ENCODE data around the gene KRTAP5-10.
"Not testable (repeated sequence)": the region's sequence is repeated elsewhere in the genome, so short reads cannot be mapped to it uniquely, and the experiment has no call there.

The KRTAP5-10 gene

DNA sequence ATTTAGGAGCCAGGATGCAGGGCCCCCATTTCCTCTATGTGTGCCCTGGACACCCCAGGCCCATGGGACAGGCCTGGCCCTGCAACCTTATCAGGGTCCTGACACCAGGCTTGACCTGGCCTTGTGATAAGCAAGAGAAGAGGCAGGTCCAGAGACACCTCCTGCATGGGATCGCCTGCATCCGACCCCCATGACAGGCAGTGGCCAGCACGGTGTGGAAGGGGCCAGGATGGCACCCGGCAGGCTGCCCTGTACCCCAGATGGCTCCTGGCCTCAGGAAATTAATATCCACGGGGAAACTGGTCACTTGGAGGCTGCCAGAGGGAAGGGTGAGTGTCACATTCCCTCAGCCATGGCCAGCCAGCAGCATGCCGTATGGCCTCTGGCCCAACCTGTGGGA, 10.4 kb upstream of the KRTAP5-10 start:
- H3K27me3 Mint-ChIP-seq (ENCODE audit: low read depth) = peaks cover 13% of the 10 kb centered on the region
- H3K4me1 Mint-ChIP-seq (ENCODE audit: low read depth) = no peaks in the 10 kb centered on the region
- no peak overlapping the region for H3K27ac Mint-ChIP-seq
- no peaks in the 10 kb centered on the region for H3K36me3 Mint-ChIP-seq (ENCODE audit: low read depth)
- no peaks in the 10 kb centered on the region for H3K9me3 Mint-ChIP-seq
- no peak for DNase-seq (ENCODE audit: low spot score)
- H3K4me3 Mint-ChIP-seq = no peak overlapping the region

DNA sequence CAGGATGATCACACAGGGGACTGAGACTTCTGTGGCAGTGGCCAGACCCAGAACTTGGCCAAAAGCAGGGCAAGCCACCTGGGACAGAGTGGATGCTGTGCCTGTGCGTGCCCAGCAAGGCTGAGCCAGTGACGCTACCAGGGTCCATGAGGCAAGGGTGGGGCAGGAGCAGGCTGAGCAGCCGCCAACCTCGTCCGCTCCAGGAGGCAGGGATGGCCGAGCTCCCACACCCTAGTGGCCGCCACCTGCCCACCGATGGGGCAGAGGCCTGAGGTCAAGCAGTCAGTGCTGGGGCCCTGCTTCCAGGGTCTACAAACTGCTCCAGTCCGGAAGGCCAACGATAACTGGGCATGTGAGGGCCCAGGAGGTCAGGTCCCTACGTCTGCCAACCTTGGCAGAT, 9.9 kb upstream of the KRTAP5-10 start:
- no peak overlapping the region for H3K4me3 Mint-ChIP-seq
- no peaks in the 10 kb centered on the region for H3K36me3 Mint-ChIP-seq (ENCODE audit: low read depth)
- no peaks in the 10 kb centered on the region for H3K4me1 Mint-ChIP-seq (ENCODE audit: low read depth)
- no peak overlapping the region for H3K27ac Mint-ChIP-seq
- DNase-seq (ENCODE audit: low spot score) = no peak
- H3K9me3 Mint-ChIP-seq = no peaks in the 10 kb centered on the region
- peaks cover 13% of the 10 kb centered on the region for H3K27me3 Mint-ChIP-seq (ENCODE audit: low read depth)

GRCh38 chr11:71556018-71556417, 9.3 kb upstream of the KRTAP5-10 start:
- H3K36me3 Mint-ChIP-seq (ENCODE audit: low read depth) = no peaks in the 10 kb centered on the region

GRCh38 chr11:71557257-71557656, 8.1 kb upstream of the KRTAP5-10 start:
- no peak for DNase-seq (ENCODE audit: low spot score)
- Mint-ChIP-seq H3K4me1 (ENCODE audit: low read depth) (no peaks in the 10 kb centered on the region), H3K36me3 (ENCODE audit: low read depth) (no peaks in the 10 kb centered on the region), H3K27me3 (ENCODE audit: low read depth) (peaks cover 12% of the 10 kb centered on the region), H3K27ac (no peak overlapping the region), H3K4me3 (no peak overlapping the region), H3K9me3 (no peaks in the 10 kb centered on the region)

More at GRCh38 chr11:71556018-71556417, 9.3 kb upstream of the KRTAP5-10 start:
- Mint-ChIP-seq H3K4me3 (no peak overlapping the region), H3K27ac (no peak overlapping the region), H3K4me1 (ENCODE audit: low read depth) (no peaks in the 10 kb centered on the region), H3K27me3 (ENCODE audit: low read depth) (peaks cover 12% of the 10 kb centered on the region), H3K9me3 (no peaks in the 10 kb centered on the region)
- DNase-seq (ENCODE audit: low spot score) = no peak

- Mint-ChIP-seq H3K4me3 (no peak overlapping the region), H3K9me3 (no peaks in the 10 kb centered on the region), H3K27me3 (ENCODE audit: low read depth) (peaks cover 21% of the 10 kb centered on the region), H3K36me3 (ENCODE audit: low read depth) (no peaks in the 10 kb centered on the region), H3K27ac (no peak overlapping the region), H3K4me1 (ENCODE audit: low read depth) (no peaks in the 10 kb centered on the region)
- DNase-seq (ENCODE audit: low spot score) = no peak
Observed at GRCh38 chr11:71558996-71559395, 6.4 kb upstream of the KRTAP5-10 start.

DNA sequence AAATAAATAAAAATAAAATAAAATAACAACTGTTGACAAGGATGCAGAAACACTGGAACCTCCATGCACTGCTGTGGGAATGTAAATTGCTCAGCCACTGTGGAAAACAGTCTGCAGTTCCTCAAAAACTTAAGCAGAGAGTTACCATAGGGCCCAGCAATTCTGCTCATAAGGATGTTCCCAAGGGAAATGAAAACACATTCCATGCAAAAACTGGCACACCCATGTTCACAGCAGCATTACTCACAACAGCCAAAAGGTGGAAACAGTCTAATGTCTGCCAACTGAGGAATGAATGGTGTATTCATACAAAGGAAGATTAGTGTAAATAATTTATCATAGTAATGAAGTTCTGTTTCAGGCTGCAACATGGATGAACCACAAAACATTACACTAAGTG, 3.2 kb upstream of the KRTAP5-10 start:
- Mint-ChIP-seq H3K27me3 (ENCODE audit: low read depth) (peaks cover 19% of the 10 kb centered on the region), H3K4me1 (ENCODE audit: low read depth) (no peaks in the 10 kb centered on the region), H3K27ac (no peak overlapping the region), H3K4me3 (no peak overlapping the region), H3K9me3 (no peaks in the 10 kb centered on the region), H3K36me3 (ENCODE audit: low read depth) (no peaks in the 10 kb centered on the region)
- DNase-seq (ENCODE audit: low spot score) = no peak

GRCh38 chr11:71563406-71563805, 2.0 kb upstream of the KRTAP5-10 start:
- Mint-ChIP-seq H3K27me3 (ENCODE audit: low read depth) (peaks cover 14% of the 10 kb centered on the region), H3K9me3 (no peaks in the 10 kb centered on the region), H3K36me3 (ENCODE audit: low read depth) (no peaks in the 10 kb centered on the region), H3K4me3 (no peak overlapping the region), H3K27ac (no peak overlapping the region), H3K4me1 (ENCODE audit: low read depth) (no peaks in the 10 kb centered on the region)
- DNase-seq (ENCODE audit: low spot score) = no peak

- Mint-ChIP-seq H3K27ac (no peak overlapping the region), H3K36me3 (ENCODE audit: low read depth) (no peaks in the 10 kb centered on the region), H3K4me3 (no peak overlapping the region), H3K9me3 (no peaks in the 10 kb centered on the region), H3K27me3 (ENCODE audit: low read depth) (peaks cover 14% of the 10 kb centered on the region), H3K4me1 (ENCODE audit: low read depth) (no peaks in the 10 kb centered on the region)
- no peak for DNase-seq (ENCODE audit: low spot score)
Observed at GRCh38 chr11:71564430-71564829, 933 bp upstream of the KRTAP5-10 start.

- Mint-ChIP-seq H3K4me3 (no peak overlapping the region), H3K36me3 (ENCODE audit: low read depth) (no peaks in the 10 kb centered on the region), H3K27me3 (ENCODE audit: low read depth) (peaks cover 14% of the 10 kb centered on the region), H3K4me1 (ENCODE audit: low read depth) (no peaks in the 10 kb centered on the region), H3K27ac (no peak overlapping the region), H3K9me3 (no peaks in the 10 kb centered on the region)
- DNase-seq (ENCODE audit: low spot score) = no peak
Observed at GRCh38 chr11:71566081-71566620, 788 bp downstream of the KRTAP5-10 start.

DNA sequence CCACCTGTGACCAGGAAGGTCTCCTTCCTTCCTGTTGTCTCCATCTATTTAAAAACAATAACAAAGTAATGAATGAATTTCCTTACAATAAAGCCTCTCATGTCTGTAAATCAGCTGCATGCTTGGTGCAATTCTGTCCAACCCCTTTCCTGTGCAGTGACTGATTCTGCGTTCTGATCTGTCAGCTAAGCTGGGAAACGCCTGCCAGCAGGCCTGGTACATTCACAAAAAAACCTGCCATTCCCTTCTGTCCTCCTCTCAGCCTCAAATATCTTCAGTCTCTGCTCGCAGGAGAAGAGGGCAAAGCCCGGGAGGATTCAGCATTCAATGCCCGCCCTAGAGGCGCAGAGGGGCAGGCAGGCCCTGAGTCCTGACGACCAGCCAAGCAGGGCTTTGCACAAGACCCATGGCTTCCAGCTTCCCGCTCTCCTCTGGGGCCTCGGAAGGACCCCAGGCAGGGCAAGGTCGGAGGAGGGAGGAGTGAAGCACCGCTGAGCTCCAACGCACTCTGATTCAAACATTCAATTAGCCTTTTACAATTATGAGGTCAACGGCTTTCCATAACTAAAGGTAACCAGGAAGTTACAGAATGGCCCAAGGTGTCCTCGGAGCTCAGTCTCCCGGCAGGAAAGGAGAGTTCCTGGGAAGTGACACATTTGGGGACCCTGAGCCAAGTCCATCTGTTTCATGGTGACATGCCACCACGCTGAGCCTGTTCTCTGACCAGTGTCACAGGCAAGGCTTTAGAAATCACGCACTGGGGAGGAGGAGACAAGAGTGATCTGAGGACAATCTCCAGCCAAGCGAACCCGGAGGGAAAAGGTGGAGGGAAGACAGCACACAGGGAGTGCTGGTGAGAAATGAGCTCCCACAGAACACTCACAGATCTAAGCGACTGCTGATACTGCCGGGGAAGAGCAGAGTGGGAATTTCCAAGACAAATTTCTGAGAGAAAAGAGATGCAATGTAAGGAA, 1.6 kb downstream of the KRTAP5-10 start:
- H3K27me3 Mint-ChIP-seq (ENCODE audit: low read depth); H3K36me3 Mint-ChIP-seq (ENCODE audit: low read depth); DNase-seq (ENCODE audit: low spot score); H3K4me3 Mint-ChIP-seq; H3K9me3 Mint-ChIP-seq; H3K27ac Mint-ChIP-seq; H3K4me1 Mint-ChIP-seq (ENCODE audit: low read depth): not testable (repeated sequence)

- not testable (repeated sequence) for H3K27ac Mint-ChIP-seq; H3K4me1 Mint-ChIP-seq (ENCODE audit: low read depth); H3K36me3 Mint-ChIP-seq (ENCODE audit: low read depth)
Observed at GRCh38 chr11:71567633-71568032, 2.3 kb downstream of the KRTAP5-10 start.

GRCh38 chr11:71568704-71569349, 3.5 kb downstream of the KRTAP5-10 start:
- Mint-ChIP-seq H3K4me3 (no peak overlapping the region), H3K27me3 (ENCODE audit: low read depth) (peaks cover under 1% of the 10 kb centered on the region), H3K27ac (no peak overlapping the region), H3K4me1 (ENCODE audit: low read depth) (no peaks in the 10 kb centered on the region), H3K9me3 (no peaks in the 10 kb centered on the region), H3K36me3 (ENCODE audit: low read depth) (no peaks in the 10 kb centered on the region)
- DNase-seq (ENCODE audit: low spot score) = no peak

More at GRCh38 chr11:71567633-71568032, 2.3 kb downstream of the KRTAP5-10 start:
- not testable (repeated sequence) for DNase-seq (ENCODE audit: low spot score); H3K27me3 Mint-ChIP-seq (ENCODE audit: low read depth); H3K4me3 Mint-ChIP-seq; H3K9me3 Mint-ChIP-seq

GRCh38 chr11:71571101-71571850, 5.9 kb downstream of the KRTAP5-10 start:
- H3K36me3 Mint-ChIP-seq (ENCODE audit: low read depth); H3K4me3 Mint-ChIP-seq; H3K4me1 Mint-ChIP-seq (ENCODE audit: low read depth); H3K27ac Mint-ChIP-seq; H3K9me3 Mint-ChIP-seq; DNase-seq (ENCODE audit: low spot score); H3K27me3 Mint-ChIP-seq (ENCODE audit: low read depth): not testable (repeated sequence)

- DNase-seq (ENCODE audit: low spot score) = no peak
- H3K4me3 Mint-ChIP-seq = no peak overlapping the region
- no peaks in the 10 kb centered on the region for H3K4me1 Mint-ChIP-seq (ENCODE audit: low read depth)
- no peak overlapping the region for H3K27ac Mint-ChIP-seq
- H3K27me3 Mint-ChIP-seq (ENCODE audit: low read depth) = peaks cover 3% of the 10 kb centered on the region
- no peaks in the 10 kb centered on the region for H3K9me3 Mint-ChIP-seq
- H3K36me3 Mint-ChIP-seq (ENCODE audit: low read depth) = no peaks in the 10 kb centered on the region
Observed at GRCh38 chr11:71572811-71573210, 7.4 kb downstream of the KRTAP5-10 start.

Measured in T-helper 2 cell treated with Interferon-gamma antibody and Interleukin-4, amounts not matched to agents 5 μg/mL and 100 μg/mL, for 36 hours (primary cell).